Activated CD8-positive, alpha-beta memory T cell treated with anti-CD3 and anti-CD28 coated beads, Interleukin-2, amount 50 U/mL, for 24 hours (primary cell): ENCODE measurements around the gene ROCK1.

ENCODE experiments used
- DNase-seq: peaks from one replicate; pipeline ENCODE4 v3.0.0-alpha.2; 2020; ENCODE audit errors: extremely low read depth

The ROCK1 gene

GRCh38 chr18:21105936-21106335 is 5.7 kb downstream of the ROCK1 start:
- no peak for DNase-seq

GRCh38 chr18:21101172-21101571 is 10.4 kb downstream of the ROCK1 start:
- no peak for DNase-seq

DNA sequence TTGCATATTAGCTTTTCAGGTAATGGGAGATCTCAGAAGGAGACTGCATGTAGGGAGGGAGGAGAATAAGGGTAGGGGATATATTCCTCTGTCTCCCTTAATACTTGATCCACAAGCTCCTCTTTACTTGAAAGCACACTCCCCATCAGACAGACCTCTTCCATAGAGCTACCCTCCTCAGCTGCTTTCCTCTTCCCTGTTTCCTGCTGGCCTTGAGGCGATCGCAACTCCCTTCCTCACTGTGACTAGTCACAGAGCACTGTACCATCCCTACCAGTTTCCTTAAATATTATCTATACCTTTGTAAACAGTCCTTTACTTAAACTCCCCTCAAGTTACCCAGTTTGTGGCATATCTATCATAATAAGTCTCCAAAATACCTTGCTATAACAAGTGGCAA is 10.9 kb downstream of the ROCK1 start:
- no peak for DNase-seq

- no peak for DNase-seq
Observed at GRCh38 chr18:21100146-21100545, 11.5 kb downstream of the ROCK1 start.

DNA sequence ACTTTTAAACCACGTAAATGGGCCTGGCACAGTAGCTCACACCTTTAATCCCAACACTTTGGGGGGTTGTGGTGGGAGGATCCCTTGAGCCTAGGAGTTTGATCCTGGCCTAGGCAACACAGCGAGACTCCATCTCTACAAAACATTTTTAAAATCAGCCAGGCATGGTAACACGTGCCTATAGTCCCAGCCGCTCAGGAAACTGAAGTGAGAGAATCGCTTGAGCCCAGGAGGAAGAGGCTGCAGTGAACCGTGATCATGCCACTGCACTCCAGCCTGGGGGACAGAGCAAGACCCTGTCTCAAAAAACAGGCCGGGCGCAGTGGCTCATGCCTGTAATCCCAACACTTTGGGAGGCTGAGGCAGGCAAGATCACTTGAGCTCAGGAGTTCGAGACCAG is 12.2 kb downstream of the ROCK1 start:
- DNase-seq, result no peak

DNA sequence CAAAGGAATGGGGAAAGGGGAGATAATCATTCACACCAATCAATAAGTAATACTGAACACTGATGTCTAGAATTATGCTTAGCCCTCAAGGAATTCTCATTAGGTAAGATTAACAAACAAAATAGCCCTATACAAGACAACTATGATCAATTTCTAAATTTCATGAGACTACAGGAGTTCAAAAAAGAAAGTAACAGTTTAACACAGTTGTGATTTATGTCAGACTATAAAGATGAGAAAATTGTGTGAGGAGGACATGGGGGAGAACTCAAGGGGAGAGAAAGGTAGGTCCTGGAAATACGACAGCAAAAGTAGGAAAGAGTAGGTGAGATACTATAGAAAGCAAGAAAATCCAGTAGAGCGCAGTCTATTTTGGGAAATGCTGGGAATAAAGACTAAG is 14.9 kb downstream of the ROCK1 start:
- no peak for DNase-seq

DNA sequence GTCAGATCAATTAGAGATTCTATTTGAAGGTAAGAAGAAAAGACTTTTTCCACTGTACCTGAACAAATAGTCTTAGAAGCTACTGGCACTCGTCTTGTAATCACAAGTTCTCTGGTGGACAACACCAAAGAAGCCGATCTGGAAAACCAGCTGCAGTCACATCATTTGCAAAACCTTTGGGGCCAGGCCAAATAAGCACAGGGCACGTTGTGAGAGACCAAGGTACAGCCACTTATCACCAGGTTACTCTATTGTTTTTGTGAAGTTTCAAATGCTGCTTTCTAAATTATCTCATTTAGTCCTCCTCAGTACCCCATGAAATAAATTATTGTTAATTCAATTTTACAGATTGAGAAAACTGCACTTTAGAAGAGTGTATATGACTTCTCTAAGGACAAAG is 18.5 kb downstream of the ROCK1 start:
- DNase-seq, result no peak

DNA sequence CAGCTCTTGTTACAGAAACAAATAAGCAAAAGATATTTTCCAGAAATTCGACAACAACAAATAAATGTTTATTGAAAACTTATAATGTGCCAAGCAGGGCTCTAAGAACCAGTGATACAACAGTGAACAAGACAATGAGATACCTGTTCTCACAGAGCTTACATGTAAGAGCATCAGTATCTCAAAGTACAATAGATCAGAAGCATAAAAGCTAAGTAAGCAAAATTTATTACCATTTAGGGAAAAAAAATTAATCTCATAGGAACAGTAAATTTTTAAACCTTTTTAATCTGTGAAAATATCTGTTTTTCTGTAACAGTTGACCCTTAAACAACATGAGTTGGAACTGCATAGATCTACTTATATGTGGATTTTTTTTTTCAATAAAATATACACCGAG is 20.9 kb downstream of the ROCK1 start:
- no peak for DNase-seq

DNA sequence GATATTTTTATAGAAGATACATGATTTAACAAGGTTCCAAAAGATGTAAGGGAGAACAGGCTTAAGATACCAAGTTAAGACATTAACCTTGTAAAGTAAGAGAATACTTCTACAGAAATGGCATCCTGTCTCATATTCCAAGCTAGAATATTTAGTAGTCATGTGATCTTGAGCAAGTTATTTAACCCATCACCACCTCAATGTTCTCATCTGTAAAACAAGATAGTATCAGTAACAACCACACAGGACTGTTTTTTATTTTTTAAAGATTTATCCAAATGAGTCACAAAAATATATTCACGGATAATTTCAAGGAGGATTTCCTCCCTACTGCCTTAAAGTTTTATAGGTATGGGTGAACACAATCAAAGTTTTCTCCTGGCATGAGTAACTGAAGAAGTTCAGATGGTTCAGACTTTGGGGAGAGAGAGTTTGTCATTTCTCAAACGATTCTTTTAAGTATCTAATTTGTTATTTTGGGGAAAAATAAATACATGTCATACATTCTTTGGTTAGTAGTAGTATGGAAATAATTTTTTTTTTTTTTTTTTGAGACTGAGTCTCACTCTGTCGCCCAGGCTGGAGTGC is 25.9 kb downstream of the ROCK1 start:
- DNase-seq, result no peak

GRCh38 chr18:21084511-21085078 is 27.0 kb downstream of the ROCK1 start:
- DNase-seq, result no peak

DNA sequence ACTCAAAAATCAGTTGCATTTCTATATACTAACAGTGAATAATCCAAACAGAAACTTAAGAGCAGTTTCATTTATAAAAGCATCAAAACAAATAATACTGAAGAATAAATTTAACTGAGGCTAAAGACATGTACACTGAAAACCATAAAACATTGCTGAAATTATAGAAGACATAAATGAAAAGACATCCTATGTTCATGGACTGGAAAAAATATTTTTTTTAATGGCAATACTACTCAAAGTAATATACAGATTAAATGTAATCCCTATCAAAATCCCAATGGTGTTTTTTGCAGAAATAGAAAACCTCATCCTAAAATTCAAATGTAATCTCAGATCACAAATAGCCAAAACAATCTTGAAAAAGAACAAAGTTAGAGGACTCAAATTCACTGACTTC is 28.6 kb downstream of the ROCK1 start:
- no peak for DNase-seq

DNA sequence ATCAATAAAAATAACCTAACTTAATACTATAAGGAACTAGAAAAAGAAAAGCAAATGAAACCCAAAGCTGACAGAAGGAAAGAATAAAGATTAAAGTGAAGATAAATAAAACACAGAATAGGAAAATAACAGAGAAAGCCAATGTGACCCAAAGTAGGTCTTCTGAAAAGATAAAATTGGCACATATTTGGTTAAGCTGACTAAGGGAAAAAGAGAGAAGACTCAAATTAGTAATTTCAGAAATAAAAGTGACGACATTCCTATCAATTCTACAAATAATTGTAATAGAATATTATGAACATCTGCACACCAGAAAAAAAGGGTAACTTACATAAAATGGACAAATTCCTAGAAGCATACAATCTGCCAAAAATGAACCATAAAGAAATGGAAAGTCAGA is 30.2 kb downstream of the ROCK1 start:
- DNase-seq, result no peak

GRCh38 chr18:21080576-21080975 is 31.0 kb downstream of the ROCK1 start:
- no peak for DNase-seq

GRCh38 chr18:21074336-21075323 is 37.0 kb downstream of the ROCK1 start:
- DNase-seq, result no peak

DNA sequence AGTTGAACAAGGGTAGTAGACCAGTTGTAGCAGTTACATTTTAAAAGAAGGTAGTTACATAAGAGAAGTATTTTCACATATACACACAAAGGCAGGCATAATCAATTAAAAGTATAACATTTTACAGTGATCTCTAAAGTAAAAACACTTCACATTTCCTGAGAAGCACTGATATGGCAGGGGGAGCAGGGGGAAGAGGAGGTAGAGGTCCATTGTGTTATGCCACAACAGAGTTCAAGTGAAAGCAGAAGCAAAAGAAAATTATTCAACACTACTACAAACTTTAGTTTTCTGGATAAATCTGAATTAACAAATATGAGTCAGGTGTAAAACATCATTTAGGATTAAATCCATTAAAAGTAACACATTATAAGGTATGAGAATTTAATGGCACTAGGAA is 38.4 kb downstream of the ROCK1 start:
- DNase-seq, result no peak

- DNase-seq, result no peak
Observed at GRCh38 chr18:21071071-21071470, 40.5 kb downstream of the ROCK1 start.

- DNase-seq, result no peak
Observed at GRCh38 chr18:21069468-21069867, 42.1 kb downstream of the ROCK1 start.

DNA sequence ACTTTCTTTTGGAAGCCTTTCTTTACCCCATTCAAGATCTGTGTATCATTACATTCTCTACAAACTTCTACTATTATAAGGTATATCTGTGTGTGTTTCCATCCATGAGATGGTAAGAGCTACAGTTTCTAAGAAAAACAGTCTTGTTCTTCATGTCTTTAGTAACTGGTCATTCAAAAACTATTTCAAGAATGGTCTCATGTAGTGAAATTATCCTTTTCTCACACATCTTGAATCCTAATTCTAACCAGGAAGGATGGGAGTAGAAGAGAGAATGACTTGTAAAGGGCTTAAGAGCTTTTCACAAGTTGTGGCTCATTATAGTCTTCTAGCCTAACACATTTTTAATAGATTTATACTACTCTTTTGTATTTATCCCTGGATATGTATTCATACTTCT is 47.3 kb downstream of the ROCK1 start:
- no peak for DNase-seq

DNA sequence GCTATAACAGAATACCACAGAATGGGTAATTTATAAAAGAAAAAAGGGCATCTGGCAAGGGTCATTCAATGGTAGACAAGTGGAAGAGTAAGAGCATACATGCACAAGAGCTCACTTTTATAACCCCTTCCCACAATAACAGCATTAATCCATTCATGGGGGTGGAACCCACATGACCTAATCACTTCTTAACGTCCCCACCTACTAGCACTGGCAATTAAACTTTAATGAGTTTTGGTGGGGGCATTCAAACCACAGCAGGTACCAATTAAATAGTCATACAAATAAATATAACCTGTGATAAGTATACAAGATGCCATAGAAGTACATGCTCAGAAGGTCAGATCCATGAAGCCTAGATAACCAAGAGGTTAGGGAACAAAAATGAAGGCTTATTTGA is 48.6 kb downstream of the ROCK1 start:
- DNase-seq, result no peak

DNA sequence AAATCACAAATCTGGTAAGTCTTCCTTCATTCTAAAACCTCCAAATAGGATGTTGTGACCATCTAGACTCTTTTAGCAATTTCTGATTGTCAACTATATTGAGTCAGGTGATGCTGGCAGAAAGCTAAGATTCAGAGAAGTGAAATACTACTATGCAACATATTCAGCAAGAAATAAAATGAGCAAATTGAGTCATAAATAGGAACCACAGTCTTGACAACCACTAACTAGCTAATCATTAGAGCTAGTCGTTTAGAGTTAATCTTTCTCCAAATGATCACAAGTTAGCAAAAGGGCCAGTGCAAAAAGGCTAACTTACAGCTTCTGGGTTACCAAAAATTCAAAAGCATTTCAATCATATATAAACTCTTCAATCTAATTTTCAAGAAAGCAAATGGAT is 54.5 kb downstream of the ROCK1 start:
- no peak for DNase-seq

- DNase-seq, result no peak
Observed at GRCh38 chr18:21056545-21056944, 55.1 kb downstream of the ROCK1 start.

DNA sequence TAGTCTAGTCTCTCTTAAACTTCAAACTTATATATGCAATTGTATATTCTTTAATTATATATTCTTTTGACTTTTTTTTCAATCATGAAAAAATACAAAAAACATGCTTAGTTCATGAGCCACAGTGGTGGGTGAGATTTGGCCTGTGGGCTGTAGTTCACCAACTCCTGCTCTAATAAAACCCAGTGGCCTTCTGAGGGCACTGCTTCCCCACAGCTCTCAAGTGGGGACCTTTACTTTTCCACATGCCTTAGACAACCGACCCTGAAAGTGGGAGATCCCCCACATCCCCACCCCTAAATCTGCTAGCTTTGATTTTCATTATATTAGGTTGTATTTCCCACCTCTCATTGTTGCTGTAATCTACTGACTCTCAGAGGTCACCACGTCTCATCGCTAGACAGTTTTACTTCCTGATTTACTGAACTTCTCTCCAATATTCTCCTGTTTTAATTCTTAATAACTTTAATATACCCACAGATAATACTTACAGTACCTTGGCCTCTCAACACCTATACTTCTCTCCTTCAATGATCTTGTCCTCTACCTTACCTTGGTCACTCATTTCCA is 57.3 kb downstream of the ROCK1 start:
- no peak for DNase-seq

- DNase-seq, result no peak
Observed at GRCh38 chr18:21053127-21053526, 58.5 kb downstream of the ROCK1 start.
